Activated CD8-positive, alpha-beta T cell treated with anti-CD3 and anti-CD28 coated beads for 36 hours (primary cell): ENCODE measurements around the gene PCDH9. TPM values are rescaled to one million over a fixed set of nuclear protein-coding genes. Genes with fewer than 3 reads are reported as not detected.

Experiments used
- ATAC-seq: fragments of 200-7000 bp; cut with Tn5 transposase; one replicate; pipeline ENCODE4 v1.10.0; 2021; ENCODE audit warnings: mild to moderate bottlenecking, moderate library complexity
- CTCF ChIA-PET: fragments of 350-600 bp; sonication (Branson Sonifier 250); formaldehyde crosslinking; loops from one replicate; lab custom pipeline; 2021; ENCODE audit warnings: antibody characterized with exemption; lab: Charles Lee
- POLR2A ChIA-PET: fragments of 350-600 bp; sonication (Branson Sonifier 250); formaldehyde crosslinking; loops from one replicate; lab custom pipeline; 2021; ENCODE audit warnings: antibody characterized with exemption; lab: Charles Lee
- DNase-seq: peaks from one replicate; pipeline ENCODE4 v3.0.0-alpha.2; 2020
- H3K27ac Mint-ChIP-seq: one replicate; pipeline ENCODE4 v1.8.0; 2021; ENCODE audit warnings: mild to moderate bottlenecking, mixed read lengths
- H3K27me3 Mint-ChIP-seq: one replicate; pipeline ENCODE4 v1.8.0; 2021; ENCODE audit warnings: mixed read lengths
- H3K36me3 Mint-ChIP-seq: one replicate; pipeline ENCODE4 v1.8.0; 2021; ENCODE audit warnings: low read depth, mixed read lengths
- H3K4me1 Mint-ChIP-seq: one replicate; pipeline ENCODE4 v1.8.0; 2021; ENCODE audit warnings: low read depth, mixed read lengths
- H3K4me3 Mint-ChIP-seq: one replicate; pipeline ENCODE4 v1.8.0; 2021; ENCODE audit warnings: mild to moderate bottlenecking, moderate library complexity, mixed read lengths
- H3K9me3 Mint-ChIP-seq: one replicate; pipeline ENCODE4 v1.8.0; 2021; ENCODE audit warnings: mixed read lengths
- intact Hi-C: fragments of 100-400 bp; cut with micrococcal nuclease; formaldehyde crosslinking; loops from one replicate; pipeline ENCODE4 v1.10.0; 2022
- total RNA-seq, 2 experiments: library from RNA; stranded (reverse); gene quantifications; one replicate each; pipeline ENCODE4 v1.2.3, GENCODE V29; 2021
- TF ChIP-seq, protein P1 (sequence below): fragments of 200-600 bp; IDR thresholded peaks from one replicate; pipeline ENCODE4 v1.8.0; 2022; ENCODE audit warnings: antibody characterized with exemption, mild to moderate bottlenecking

PCDH9 gene
- total RNA-seq, 2 experiments from 2014 or later = 0.04 to 0.14 TPM

GRCh38 chr13:66837246-66837645 is 392.9 kb downstream of the PCDH9 start:
- Mint-ChIP-seq H3K4me3 (no peak overlapping the region), H3K9me3 (no peaks in the 10 kb centered on the region), H3K36me3 (no peaks in the 10 kb centered on the region), H3K27ac (no peak overlapping the region), H3K27me3 (no peaks in the 10 kb centered on the region), H3K4me1 (no peaks in the 10 kb centered on the region)
- ATAC-seq (no peak), DNase-seq (no peak)
- ChIA-PET POLR2A (no interaction called here), CTCF (no interaction called here)
- TF ChIP-seq, protein P1, sequence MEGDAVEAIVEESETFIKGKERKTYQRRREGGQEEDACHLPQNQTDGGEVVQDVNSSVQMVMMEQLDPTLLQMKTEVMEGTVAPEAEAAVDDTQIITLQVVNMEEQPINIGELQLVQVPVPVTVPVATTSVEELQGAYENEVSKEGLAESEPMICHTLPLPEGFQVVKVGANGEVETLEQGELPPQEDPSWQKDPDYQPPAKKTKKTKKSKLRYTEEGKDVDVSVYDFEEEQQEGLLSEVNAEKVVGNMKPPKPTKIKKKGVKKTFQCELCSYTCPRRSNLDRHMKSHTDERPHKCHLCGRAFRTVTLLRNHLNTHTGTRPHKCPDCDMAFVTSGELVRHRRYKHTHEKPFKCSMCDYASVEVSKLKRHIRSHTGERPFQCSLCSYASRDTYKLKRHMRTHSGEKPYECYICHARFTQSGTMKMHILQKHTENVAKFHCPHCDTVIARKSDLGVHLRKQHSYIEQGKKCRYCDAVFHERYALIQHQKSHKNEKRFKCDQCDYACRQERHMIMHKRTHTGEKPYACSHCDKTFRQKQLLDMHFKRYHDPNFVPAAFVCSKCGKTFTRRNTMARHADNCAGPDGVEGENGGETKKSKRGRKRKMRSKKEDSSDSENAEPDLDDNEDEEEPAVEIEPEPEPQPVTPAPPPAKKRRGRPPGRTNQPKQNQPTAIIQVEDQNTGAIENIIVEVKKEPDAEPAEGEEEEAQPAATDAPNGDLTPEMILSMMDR = no peak
- intact Hi-C loops = no loop called here

- intact Hi-C loops = no loop called here
- Mint-ChIP-seq H3K4me3 (no peak overlapping the region), H3K27me3 (no peaks in the 10 kb centered on the region), H3K9me3 (no peaks in the 10 kb centered on the region), H3K27ac (no peak overlapping the region), H3K4me1 (no peaks in the 10 kb centered on the region), H3K36me3 (no peaks in the 10 kb centered on the region)
- ATAC-seq (no peak), DNase-seq (no peak)
- TF ChIP-seq, protein P1 = no peak
- ChIA-PET POLR2A (no interaction called here), CTCF (no interaction called here)
These were observed 395.0 kb downstream of the PCDH9 start for GRCh38 chr13:66835040-66835628.

DNA sequence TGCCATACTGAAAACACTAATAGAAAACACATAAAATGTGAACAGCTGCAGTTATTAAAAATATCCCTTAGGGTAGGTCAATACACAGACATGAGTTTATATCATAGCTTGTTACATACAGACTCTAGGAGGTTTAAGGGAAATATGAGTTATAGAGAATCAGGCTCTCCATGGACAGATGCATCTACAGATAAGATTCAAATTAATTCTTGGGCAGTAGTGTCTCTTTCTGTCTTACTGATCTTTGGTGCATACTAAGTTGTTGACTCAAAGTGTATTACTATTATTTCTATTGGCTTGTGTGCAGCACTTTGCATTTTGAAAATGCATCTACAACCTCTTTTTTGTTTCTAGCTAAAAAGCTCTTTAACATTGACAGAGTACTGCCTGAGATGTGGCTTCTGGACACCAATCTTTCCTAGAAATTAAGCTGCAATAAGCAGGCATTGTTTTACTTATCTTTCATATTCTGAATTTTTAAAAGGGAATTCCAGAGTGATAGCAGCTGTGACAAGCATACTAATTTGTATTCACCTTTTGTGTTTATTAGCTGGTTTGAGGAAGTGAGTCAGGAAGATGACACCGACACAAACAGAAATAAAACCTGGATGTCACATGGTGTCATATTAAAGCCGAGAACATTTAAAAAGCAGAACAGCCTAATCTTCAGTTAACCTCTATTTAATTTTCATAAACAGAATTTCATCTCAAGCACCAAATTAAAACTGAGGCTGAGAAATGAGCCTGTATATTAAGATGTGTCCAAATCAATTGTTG is 399.0 kb downstream of the PCDH9 start:
- no peaks in the 10 kb centered on the region for H3K36me3 Mint-ChIP-seq
- H3K4me1 Mint-ChIP-seq = no peaks in the 10 kb centered on the region
- ChIA-PET POLR2A (no interaction called here), CTCF (no interaction called here)
- no peak for DNase-seq
- no peaks in the 10 kb centered on the region for H3K27me3 Mint-ChIP-seq
- no peaks in the 10 kb centered on the region for H3K9me3 Mint-ChIP-seq
- no peak overlapping the region for H3K4me3 Mint-ChIP-seq
- TF ChIP-seq, protein P1 = no peak
- ATAC-seq = no peak
- H3K27ac Mint-ChIP-seq = no peak overlapping the region
- intact Hi-C loops = no loop called here

DNA sequence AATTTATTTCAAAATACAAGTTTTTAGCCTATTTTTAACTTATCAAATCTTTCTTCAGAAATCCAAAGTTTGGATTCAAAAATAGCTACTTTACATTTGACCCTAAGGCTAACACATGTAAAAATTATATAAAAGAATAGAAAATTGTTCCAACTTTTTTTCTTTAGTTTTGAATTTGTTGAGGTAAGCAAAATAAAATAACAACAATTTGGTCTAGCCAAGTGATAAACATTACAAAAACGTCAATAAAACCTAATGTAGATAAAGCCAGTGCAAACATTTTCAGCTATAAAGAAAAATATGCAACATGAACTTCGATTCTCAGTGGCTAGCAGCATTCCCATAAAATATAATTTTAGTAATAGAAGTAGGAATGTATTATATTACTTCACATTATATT is 400.3 kb downstream of the PCDH9 start:
- no peak overlapping the region for H3K4me3 Mint-ChIP-seq
- TF ChIP-seq, protein P1 = no peak
- H3K27ac Mint-ChIP-seq = no peak overlapping the region
- no peaks in the 10 kb centered on the region for H3K4me1 Mint-ChIP-seq
- ChIA-PET CTCF (no interaction called here), POLR2A (no interaction called here)
- DNase-seq (no peak), ATAC-seq (no peak)
- H3K27me3 Mint-ChIP-seq = no peaks in the 10 kb centered on the region
- H3K9me3 Mint-ChIP-seq = no peaks in the 10 kb centered on the region
- H3K36me3 Mint-ChIP-seq = no peaks in the 10 kb centered on the region
- intact Hi-C loops = no loop called here

GRCh38 chr13:66826398-66826797 is 403.7 kb downstream of the PCDH9 start:
- no peaks in the 10 kb centered on the region for H3K9me3 Mint-ChIP-seq
- ATAC-seq (no peak), DNase-seq (no peak)
- H3K4me1 Mint-ChIP-seq = no peaks in the 10 kb centered on the region
- H3K27me3 Mint-ChIP-seq = no peaks in the 10 kb centered on the region
- H3K27ac Mint-ChIP-seq = no peak overlapping the region
- intact Hi-C loops = no loop called here
- no peak overlapping the region for H3K4me3 Mint-ChIP-seq
- TF ChIP-seq, protein P1 = no peak
- CTCF ChIA-PET = interaction anchor here (0.7 kb wide), 1 partner anchor 190 kb away, joined by 3 read pairs; no protein-coding TSS in a partner anchor
- POLR2A ChIA-PET = no interaction called here
- H3K36me3 Mint-ChIP-seq = no peaks in the 10 kb centered on the region
